Activated CD8-positive, alpha-beta T cell treated with anti-CD3 and anti-CD28 coated beads for 36 hours (primary cell): ENCODE measurements around the gene TCEA2. TPM values are rescaled to one million over a fixed set of nuclear protein-coding genes. Genes with fewer than 3 reads are reported as not detected.

Experiments
- ATAC-seq: fragments of 200-7000 bp; cut with Tn5 transposase; one replicate; pipeline ENCODE4 v1.10.0; 2021; ENCODE audit warnings: mild to moderate bottlenecking, moderate library complexity
- CTCF ChIA-PET: fragments of 350-600 bp; sonication (Branson Sonifier 250); formaldehyde crosslinking; loops from one replicate; lab custom pipeline; 2021; ENCODE audit warnings: antibody characterized with exemption; lab: Charles Lee
- POLR2A ChIA-PET: fragments of 350-600 bp; sonication (Branson Sonifier 250); formaldehyde crosslinking; loops from one replicate; lab custom pipeline; 2021; ENCODE audit warnings: antibody characterized with exemption; lab: Charles Lee
- DNase-seq: peaks from one replicate; pipeline ENCODE4 v3.0.0-alpha.2; 2020
- H3K27ac Mint-ChIP-seq: one replicate; pipeline ENCODE4 v1.8.0; 2021; ENCODE audit warnings: mild to moderate bottlenecking, mixed read lengths
- H3K27me3 Mint-ChIP-seq: one replicate; pipeline ENCODE4 v1.8.0; 2021; ENCODE audit warnings: mixed read lengths
- H3K36me3 Mint-ChIP-seq: one replicate; pipeline ENCODE4 v1.8.0; 2021; ENCODE audit warnings: low read depth, mixed read lengths
- H3K4me1 Mint-ChIP-seq: one replicate; pipeline ENCODE4 v1.8.0; 2021; ENCODE audit warnings: low read depth, mixed read lengths
- H3K4me3 Mint-ChIP-seq: one replicate; pipeline ENCODE4 v1.8.0; 2021; ENCODE audit warnings: mild to moderate bottlenecking, moderate library complexity, mixed read lengths
- H3K9me3 Mint-ChIP-seq: one replicate; pipeline ENCODE4 v1.8.0; 2021; ENCODE audit warnings: mixed read lengths
- CTCF ChIP-seq: fragments of 200-600 bp; IDR thresholded peaks from one replicate; pipeline ENCODE4 v1.8.0; 2022; ENCODE audit warnings: antibody characterized with exemption, mild to moderate bottlenecking
- intact Hi-C: fragments of 100-400 bp; cut with micrococcal nuclease; formaldehyde crosslinking; loops from one replicate; pipeline ENCODE4 v1.10.0; 2022
- total RNA-seq, 2 experiments: library from RNA; stranded (reverse); gene quantifications; one replicate each; pipeline ENCODE4 v1.2.3, GENCODE V29; 2021

Gene TCEA2
- total RNA-seq, 2 experiments from 2014 or later: 30.0 to 33.0 TPM

GRCh38 chr20:64090165-64090564, 27.2 kb downstream of the TCEA2 start:
- intact Hi-C loops: no loop called here
- no peaks in the 10 kb centered on the region for H3K4me1 Mint-ChIP-seq
- no peak overlapping the region for H3K27ac Mint-ChIP-seq
- CTCF ChIA-PET: no interaction called here
- H3K27me3 Mint-ChIP-seq: no peaks in the 10 kb centered on the region
- H3K4me3 Mint-ChIP-seq: no peak overlapping the region
- no peaks in the 10 kb centered on the region for H3K9me3 Mint-ChIP-seq
- POLR2A ChIA-PET: interaction anchor here (1.4 kb wide), 1 partner anchor 9 kb away, joined by 5 read pairs; no protein-coding TSS in a partner anchor
- ATAC-seq (no peak), DNase-seq (no peak)
- no peaks in the 10 kb centered on the region for H3K36me3 Mint-ChIP-seq
- TF ChIP-seq CTCF: no peak

GRCh38 chr20:64091340-64091739, 28.3 kb downstream of the TCEA2 start:
- no peak for ATAC-seq
- Mint-ChIP-seq H3K27me3 (no peaks in the 10 kb centered on the region), H3K4me3 (no peak overlapping the region), H3K27ac (no peak overlapping the region), H3K36me3 (no peaks in the 10 kb centered on the region), H3K4me1 (no peaks in the 10 kb centered on the region), H3K9me3 (no peaks in the 10 kb centered on the region)
- no peak for TF ChIP-seq CTCF
- ChIA-PET POLR2A (no interaction called here), CTCF (interaction anchor here (1.2 kb wide), 1 partner anchor 10 kb away, joined by 3 read pairs; no protein-coding TSS in a partner anchor)
- no peak for DNase-seq
- intact Hi-C loops: no loop called here

GRCh38 chr20:64091770-64092169, 28.8 kb downstream of the TCEA2 start:
- ChIA-PET POLR2A (no interaction called here), CTCF (interaction anchor here (1.2 kb wide), 1 partner anchor 10 kb away, joined by 3 read pairs; no protein-coding TSS in a partner anchor)
- intact Hi-C loops: no loop called here
- DNase-seq (no peak), ATAC-seq (no peak)
- no peak overlapping the region for H3K27ac Mint-ChIP-seq
- H3K36me3 Mint-ChIP-seq: peaks cover under 1% of the 10 kb centered on the region
- H3K9me3 Mint-ChIP-seq: peaks cover under 1% of the 10 kb centered on the region
- no peak for TF ChIP-seq CTCF
- H3K4me1 Mint-ChIP-seq: no peaks in the 10 kb centered on the region
- H3K4me3 Mint-ChIP-seq: no peak overlapping the region
- H3K27me3 Mint-ChIP-seq: no peaks in the 10 kb centered on the region

GRCh38 chr20:64092258-64093012, 29.4 kb downstream of the TCEA2 start:
- no peaks in the 10 kb centered on the region for H3K4me1 Mint-ChIP-seq
- CTCF ChIA-PET: interaction anchor here (1.1 kb wide), 1 partner anchor 9 kb away, joined by 3 read pairs; no protein-coding TSS in a partner anchor
- H3K4me3 Mint-ChIP-seq: no peak overlapping the region
- POLR2A ChIA-PET: no interaction called here
- H3K36me3 Mint-ChIP-seq: peaks cover 2% of the 10 kb centered on the region
- H3K9me3 Mint-ChIP-seq: peaks cover 2% of the 10 kb centered on the region
- no peaks in the 10 kb centered on the region for H3K27me3 Mint-ChIP-seq
- DNase-seq (no peak), ATAC-seq (no peak)
- intact Hi-C loops: no loop called here
- no peak overlapping the region for H3K27ac Mint-ChIP-seq
- TF ChIP-seq CTCF: no peak

GRCh38 chr20:64093013-64093503, 30.1 kb downstream of the TCEA2 start:
- TF ChIP-seq CTCF: no peak
- peaks cover 2% of the 10 kb centered on the region for H3K9me3 Mint-ChIP-seq
- intact Hi-C loops: no loop called here
- H3K27ac Mint-ChIP-seq: no peak overlapping the region
- CTCF ChIA-PET: interaction anchor here (1.1 kb wide), 1 partner anchor 8 kb away, joined by 3 read pairs; no protein-coding TSS in a partner anchor
- DNase-seq: no peak
- no peak for ATAC-seq
- H3K27me3 Mint-ChIP-seq: no peaks in the 10 kb centered on the region
- POLR2A ChIA-PET: no interaction called here
- no peaks in the 10 kb centered on the region for H3K4me1 Mint-ChIP-seq
- H3K4me3 Mint-ChIP-seq: no peak overlapping the region
- H3K36me3 Mint-ChIP-seq: peaks cover 2% of the 10 kb centered on the region
